Measurements from ENCODE around the gene ISM1. TPM values are rescaled to one million over a fixed set of nuclear protein-coding genes. Genes with fewer than 3 reads are reported as not detected.

The ISM1 gene
- total RNA-seq, 1 donor from 2014 or later, result 4.0 TPM

DNA sequence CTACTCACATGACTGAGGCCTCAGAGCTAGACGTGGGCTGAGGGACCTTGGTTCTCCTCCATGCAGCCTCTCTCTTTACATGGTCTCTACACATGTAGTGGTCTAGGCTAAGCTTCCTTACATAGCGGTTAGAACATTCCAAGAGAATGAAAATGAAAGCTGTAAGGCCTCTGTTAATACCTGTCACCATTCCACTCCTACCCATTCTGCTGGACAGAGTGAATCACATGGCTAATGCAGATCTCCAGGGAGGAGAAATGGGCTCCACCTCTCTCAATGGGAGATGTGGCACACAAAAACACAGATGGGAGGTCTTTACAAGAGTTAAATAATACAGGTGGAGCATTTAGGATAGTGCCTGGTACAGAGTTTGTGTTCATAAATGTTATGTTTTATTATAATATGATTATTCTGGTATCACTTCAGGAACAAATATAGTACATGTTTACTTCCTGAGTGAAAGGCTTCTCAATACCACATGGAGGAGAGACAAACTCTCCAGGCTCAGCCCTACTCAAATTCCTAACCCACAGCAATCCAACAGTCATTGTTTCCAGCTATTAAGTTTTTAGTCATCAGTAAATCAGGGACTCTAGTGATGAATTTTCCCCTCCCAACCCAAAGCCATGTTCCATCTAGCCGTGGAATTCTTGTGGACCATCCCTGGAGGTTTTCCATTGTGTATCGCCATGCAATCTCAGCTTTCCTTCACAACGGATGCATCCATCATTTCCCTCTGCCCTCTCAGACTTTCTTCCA, 57.9 kb downstream of the ISM1 start:
- no peak for DNase-seq (ENCODE audit: low spot score)

DNA sequence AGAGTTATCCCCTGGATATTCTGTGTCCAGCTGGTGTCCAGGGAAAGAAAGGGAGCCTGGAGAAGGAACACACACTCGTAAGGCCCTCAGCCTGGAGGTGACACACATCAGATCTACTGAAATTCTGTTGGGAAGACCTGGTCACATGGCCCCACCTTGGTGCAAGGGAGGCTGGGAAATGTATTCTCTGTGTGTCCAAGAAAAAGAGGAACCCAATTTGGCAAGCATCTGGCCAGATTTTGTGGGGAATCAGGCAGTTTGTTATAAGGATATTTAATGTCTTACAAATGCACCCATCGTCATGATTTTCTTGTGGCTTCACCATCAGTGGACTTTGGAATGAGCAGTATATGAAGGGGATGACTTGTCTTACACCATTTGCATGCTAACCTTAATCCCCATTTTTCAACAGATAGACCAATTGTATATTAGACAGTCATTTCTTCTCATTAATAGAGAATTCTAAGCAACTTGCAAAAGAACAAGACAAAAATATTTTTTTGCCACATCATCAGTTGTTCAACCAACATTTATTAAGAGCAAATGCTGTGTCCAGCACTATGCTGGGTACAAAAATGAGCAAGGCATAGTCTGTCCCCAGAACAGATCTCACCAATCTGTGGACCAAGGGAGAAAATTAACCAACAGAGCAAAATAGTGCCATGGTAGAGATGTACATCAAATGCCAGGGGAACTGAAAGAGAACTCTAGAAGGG, 59.7 kb downstream of the ISM1 start:
- DNase-seq (ENCODE audit: low spot score), result no peak

DNA sequence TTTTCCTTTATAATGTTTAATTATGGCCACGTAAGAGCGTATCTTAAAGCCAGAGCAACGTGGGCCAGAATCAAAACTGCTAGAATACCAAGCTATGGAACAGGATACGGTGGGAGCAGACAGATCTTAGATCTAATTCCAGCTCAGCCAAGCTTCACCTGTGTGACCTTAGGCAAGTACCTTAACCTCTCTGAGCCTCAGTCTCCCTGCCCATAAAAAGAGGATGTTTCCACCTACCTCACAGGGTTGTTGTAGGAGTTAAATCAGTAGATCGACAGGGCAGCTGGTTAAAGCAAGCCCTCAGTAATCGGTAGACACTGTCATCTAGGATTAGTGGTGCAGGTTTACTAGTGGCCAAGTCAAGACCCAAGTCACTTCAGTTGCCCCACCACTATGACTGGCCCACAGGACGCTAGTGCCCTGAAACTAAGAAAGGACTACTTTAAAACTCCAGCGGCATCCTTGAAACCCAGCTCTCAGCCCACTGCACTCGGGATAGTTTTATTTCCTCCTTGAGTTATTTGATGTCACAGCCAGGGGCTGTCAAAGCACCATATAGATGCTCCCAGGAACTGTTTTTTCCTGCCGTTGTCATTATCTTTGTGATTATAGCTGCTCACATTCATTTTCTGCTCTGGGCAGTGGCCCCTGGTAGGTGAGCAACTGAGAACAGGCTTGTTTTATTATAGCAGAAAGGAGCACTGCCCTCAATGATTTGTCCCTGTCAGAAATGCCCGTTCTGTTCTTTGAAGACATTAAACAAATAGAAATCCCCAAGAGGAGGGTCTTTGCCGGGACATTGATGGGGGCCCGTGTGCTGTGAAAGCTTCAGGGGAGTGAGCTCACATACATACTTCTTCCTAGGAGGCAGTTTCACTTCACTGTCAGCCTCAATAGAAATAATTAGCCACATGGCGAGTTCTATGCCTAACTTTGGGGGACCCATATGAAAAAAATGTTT, 63.1 kb downstream of the ISM1 start:
- DNase-seq (ENCODE audit: low spot score), result no peak

DNA sequence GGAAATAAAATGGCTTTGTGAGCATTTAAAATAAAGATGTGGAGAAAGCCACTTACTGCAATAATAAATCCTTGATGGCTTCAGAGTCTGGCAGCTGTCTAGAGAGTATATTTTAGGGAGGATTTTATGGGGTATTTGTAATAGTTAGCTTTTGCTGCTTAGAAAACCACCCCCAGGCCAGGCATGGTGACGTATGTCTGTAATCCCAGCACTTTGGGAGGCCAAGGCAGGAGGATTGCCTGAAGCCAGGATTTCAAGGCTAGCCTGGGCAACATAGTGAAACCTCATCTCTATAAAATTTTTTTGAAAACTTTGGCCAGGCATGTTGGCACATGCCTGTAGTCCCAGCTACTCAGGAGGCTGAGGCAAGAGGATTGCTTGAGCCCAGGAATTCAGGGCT, 63.8 kb downstream of the ISM1 start:
- no peak for DNase-seq (ENCODE audit: low spot score)

DNA sequence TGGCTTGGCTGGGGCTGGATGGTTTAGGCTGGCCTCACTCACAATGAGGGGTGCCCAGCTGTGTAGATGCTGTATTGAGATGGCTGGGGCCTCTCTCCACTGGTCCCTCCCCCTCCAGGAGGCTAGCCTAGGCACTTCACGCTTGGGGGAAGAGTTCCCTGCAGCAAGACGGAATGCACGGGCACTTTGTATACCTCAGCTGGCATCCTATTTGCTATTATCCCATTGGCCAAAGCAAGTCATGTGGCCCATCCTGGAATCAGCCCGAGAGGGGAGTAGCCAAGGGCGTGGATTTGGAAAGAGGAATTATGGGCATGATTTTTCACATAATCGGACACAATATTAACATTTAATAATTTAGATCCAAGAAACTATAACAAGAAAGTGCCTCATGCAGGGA, 64.3 kb downstream of the ISM1 start:
- DNase-seq (ENCODE audit: low spot score), result no peak

DNA sequence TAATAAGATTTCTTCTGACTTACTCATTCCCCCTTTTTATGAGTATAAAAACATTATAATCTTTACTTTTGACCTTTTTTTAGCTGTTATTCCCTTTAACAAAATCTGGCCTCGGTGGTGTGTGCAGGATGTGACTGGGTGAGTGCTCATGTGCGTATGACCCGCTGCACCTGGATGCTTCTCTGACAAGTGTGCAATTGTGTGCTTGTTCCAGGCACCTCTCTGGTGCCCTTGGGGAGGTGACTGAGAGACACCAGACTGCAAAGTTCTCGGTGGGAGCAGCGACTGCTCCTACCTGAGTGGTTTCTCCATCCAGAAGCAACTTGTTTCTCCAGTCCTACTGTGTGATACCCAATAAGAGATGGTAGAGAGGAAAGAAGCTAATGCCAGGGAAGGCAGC, 65.0 kb downstream of the ISM1 start:
- no peak for DNase-seq (ENCODE audit: low spot score)

DNA sequence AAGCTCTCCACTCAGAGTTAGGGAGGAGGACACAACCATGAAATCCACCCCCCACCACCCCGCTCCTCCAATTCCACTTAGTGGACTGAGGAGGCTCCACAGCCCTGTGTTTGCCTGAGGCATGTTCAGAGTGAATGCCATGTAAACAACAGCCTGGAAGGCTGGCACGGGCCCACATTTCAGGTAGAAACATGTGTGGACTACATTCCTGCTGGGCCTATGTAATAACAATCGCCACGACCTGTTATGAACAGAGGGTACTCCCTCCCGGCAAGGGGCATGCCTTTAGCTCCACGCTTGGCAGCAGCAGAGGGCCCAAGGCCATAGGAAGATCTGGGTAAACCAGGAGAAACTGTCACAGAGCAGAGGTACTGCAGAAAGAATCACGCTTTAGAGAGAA, 65.5 kb downstream of the ISM1 start:
- DNase-seq (ENCODE audit: low spot score), result no peak

DNA sequence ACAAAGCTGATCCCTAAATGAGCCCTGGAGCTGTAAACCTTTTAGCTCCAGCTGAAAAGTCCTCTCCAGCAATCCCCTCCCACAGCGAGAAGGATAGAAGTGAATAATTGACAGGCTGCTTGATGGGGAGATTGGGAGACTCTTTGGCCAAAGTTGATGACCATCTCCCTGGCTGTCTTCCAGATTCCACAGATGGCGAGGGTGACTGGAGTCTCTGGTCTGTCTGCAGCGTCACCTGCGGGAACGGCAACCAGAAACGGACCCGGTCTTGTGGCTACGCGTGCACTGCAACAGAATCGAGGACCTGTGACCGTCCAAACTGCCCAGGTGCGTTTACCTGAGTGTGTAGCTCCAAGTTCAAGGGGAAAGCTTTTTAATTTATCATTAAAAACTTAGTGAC, 67.3 kb downstream of the ISM1 start:
- DNase-seq (ENCODE audit: low spot score), result no peak

DNA sequence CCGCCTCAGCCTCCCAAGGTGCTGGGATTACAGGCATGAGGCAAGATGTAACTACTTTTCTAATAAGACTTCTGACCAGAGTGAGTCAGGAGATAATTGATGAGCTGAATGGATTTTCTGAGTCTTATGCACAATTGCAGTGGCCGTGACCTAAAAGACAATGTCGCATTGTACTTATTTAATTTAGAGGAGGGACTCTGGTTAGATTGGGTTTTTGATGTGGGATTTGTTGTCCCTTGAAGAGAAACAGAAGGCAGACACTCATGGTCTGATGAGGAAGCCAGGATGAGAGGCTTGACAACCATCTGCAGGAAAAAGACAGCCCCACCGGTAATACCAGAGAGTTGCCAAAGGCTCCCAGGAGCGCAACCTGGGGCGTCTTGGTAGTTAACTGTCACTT, 68.0 kb downstream of the ISM1 start:
- no peak for DNase-seq (ENCODE audit: low spot score)

DNA sequence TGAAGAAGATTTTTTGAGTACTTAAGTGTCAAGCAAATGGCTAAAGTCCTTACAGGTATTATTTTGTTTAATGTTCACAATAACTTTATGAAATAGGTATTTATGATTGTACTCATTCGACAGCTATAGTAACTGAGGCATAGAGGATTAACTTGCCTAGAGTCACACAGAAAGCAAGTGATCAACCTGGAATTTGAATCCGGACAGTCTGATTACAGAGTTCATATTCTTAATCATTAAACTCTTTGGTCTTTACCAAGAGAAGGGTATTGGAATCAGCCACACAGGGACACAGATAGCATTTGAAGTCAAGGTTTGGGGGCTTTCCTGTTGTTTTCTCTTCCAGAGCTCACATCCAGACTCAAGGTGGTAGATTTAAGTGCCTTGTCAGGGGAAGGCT, 69.7 kb downstream of the ISM1 start:
- DNase-seq (ENCODE audit: low spot score), result no peak

DNA sequence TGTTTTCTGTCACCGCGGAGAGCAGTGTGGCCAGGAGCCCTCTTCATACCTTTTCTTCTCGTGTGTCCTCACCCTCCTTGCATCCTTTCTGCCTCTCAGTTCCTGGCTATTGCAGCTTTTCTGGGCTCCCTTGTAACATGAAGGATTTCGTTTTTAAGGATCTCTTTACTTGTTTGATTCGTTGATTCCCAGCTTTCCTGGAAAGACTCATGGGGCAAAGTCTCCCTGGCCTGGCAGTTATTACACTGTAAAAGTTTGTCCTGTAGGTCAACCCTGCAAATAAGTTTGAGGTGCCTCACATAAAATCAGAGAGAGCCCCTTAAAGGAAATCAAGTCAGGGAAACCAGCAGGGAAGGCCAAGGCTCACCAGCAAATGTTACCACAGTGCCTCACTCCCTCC, 70.1 kb downstream of the ISM1 start:
- no peak for DNase-seq (ENCODE audit: low spot score)

DNA sequence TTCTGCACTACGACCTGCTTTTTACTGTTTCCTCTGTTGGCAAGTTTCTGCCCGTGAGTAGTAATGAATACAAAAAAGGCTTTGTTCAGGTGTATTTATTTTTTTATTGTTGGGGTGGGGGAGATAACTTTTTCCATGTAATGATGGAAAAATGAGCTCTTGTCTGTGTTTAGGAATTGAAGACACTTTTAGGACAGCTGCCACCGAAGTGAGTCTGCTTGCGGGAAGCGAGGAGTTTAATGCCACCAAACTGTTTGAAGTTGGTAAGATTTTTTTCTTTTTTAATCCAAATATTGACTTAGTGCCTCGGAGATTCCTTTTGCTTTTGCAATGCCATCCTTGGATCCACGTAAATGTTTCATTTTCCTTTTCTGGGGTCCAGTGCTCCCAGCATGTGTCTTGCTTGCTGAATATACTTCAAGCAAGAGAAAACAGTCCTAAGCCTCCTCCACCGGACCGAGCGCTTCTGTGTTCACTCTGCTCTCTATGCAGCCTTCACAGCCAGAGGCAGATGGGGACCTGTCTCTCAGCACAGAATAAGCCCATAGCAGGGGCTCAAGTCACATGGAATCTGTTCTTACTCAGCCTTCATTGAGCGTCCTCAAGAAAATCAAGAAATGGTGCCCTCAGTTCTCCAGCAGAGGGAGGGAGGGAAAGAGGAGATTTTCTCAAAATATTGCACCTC, 71.3 kb downstream of the ISM1 start:
- DNase-seq (ENCODE audit: low spot score), result no peak

DNA sequence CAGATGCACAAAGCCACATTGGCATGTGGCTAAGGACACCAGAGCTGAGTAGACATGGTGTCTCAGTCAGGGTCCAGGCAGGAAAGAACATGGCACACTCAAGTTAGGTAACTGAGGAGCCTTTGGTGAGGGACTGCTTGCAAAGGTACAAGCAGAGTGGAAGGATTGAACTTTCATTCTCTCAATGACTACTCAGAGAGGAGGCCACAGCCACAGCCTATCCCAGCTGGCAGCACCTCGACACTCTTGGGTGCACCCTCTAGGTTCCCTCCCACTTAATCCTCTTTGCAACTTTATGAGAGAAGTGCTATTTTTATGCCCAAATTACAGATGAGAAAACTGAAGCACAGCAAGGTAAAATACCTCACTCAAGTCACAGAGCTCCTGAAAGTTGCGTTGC, 73.4 kb downstream of the ISM1 start:
- no peak for DNase-seq (ENCODE audit: low spot score)

DNA sequence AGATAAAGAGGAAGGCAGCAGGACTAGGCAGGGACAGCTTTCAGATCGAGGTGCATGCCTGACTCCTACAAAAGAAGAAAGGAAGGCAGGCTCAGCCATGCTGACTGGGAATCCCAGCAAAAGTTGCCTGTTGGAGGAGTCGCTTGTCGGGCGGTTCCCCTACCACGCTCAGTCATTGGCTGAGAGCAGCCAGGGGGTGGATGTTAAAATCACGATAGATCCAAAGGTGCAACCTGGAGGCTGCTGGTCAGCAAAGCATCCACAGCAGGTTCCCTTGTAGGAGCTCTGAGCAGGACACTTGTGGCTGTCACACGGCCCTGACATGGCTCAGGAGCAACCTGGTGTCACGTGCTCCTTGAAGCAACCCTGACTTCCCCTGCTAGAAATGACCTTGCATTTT, 74.6 kb downstream of the ISM1 start:
- DNase-seq (ENCODE audit: low spot score), result peak; percentile 51

DNA sequence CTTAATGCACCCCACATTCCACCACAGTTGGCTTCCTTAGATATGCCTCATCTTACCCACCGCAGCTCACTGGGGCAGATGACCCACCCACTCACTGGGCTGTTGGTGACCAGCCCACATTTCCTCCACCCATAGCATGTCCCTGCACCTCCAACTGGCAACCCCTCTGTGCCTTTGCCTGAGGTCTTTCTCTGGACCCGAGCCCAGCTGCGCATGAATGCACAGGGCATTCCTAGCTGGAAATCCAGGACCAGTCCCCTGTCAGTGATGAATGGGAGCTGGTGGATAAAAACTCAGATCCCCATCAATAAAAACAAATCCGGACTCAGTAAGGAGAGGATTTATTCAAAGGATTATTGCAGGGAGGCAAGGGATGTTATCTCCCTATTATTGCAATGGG, 75.0 kb downstream of the ISM1 start:
- DNase-seq (ENCODE audit: low spot score), result peak; percentile 59

DNA sequence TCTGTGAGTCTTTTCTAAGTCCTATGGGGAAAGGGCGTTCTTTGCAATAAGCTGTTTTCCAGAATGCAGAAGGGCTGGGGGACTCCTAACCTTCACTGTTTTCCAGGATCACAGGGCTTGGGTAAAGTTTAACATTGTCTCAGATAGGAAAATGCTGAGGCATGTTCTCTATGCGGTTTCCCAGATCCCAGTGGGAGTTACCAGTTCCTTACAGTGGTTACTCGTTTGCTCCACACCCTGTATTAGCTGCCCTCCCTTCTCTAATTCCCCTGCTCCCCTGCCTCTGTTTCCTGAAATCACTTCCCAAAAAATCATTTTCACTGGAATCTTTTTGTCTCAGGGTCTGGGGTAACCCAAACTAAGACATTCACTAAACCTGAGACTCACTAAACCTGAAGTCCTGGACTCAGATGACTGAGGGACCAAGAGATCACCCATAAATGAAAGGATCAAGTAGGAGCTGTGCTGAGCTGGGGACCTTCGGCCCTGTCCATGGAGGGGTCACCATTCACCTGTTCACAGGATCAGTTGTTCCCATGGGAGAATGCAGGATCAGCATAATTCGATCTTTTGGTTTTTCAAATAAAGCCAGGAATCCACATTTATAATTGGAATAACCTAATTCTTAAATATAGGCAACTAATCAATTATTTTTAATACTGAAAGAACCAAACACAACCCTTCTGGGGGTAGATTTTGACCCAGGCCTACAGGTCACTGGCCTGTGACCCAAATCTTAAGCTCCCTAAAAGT, 76.2 kb downstream of the ISM1 start:
- DNase-seq (ENCODE audit: low spot score), result no peak

DNA sequence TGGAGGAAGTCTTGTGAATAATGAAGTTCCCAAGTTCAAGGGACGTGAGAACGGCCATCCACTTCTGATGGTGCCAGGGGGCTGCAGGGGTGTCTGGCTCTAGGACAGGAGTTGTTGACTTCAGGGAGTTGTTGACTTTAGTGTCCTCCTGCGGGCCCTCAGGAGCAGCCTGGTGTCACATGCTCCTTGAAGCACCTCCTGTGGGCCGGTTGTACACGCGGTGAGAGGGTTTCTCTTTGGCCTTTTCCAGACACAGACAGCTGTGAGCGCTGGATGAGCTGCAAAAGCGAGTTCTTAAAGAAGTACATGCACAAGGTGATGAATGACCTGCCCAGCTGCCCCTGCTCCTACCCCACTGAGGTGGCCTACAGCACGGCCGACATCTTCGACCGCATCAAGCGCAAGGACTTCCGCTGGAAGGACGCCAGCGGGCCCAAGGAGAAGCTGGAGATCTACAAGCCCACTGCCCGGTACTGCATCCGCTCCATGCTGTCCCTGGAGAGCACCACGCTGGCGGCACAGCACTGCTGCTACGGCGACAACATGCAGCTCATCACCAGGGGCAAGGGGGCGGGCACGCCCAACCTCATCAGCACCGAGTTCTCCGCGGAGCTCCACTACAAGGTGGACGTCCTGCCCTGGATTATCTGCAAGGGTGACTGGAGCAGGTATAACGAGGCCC, 77.8 kb downstream of the ISM1 start:
- DNase-seq (ENCODE audit: low spot score), result no peak

DNA sequence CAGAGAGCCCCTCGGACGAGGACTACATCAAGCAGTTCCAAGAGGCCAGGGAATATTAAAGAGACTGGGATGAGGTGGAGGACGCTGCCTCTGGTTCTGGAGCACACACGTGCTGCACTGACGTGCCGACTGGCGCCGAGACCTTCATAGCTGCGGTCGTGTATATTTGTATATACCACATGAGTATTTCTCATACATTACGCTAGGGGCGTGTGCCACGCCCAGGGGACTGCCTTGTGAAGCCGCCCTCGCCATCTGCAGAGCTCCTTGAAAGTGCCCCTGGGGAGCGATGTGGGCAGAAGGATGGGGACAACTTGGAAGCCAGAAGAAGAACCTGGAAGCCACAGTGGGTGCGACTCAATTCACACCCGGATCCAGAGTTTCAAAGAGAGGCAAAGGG, 78.3 kb downstream of the ISM1 start:
- DNase-seq (ENCODE audit: low spot score), result no peak

DNA sequence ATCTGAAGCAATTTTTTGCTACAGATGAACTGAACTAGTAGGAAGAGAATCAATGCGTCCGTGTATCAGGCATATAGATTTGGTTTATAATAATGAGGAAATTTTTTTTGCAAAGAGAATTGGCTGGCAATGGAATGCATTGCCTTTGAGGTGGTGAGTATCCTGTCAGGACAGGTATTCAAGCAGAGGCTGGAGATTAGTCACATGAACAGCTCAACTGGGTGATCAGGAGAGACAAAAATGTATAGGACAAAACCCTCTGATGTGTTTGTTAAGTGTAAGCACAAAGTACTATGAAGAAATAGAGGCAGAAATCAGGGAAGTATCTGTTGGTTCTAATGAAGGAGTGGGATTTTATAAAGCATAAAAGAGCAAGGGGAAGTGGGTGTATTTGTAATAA, 80.5 kb downstream of the ISM1 start:
- DNase-seq (ENCODE audit: low spot score), result no peak
